ENCODE measurements around the gene NAMPT.
"Not testable (repeated sequence)": the region's sequence is repeated elsewhere in the genome, so short reads cannot be mapped to it uniquely, and the experiment has no call there.

NAMPT gene

GRCh38 chr7:106326594-106327537 lies 42.1 kb upstream of the NAMPT start:
- H3K9ac ChIP-seq (ENCODE audit: low read depth, low read length, poor library complexity, severe bottlenecking) = no peak overlapping the region
- no peak overlapping the region for H3K4me3 ChIP-seq (ENCODE audit: low read length, poor library complexity, severe bottlenecking)
- H3F3A ChIP-seq (ENCODE audit: low read depth) = no peaks in the 10 kb centered on the region
- H4K20me1 ChIP-seq (ENCODE audit: insufficient read depth, low read length, poor library complexity, severe bottlenecking) = no peaks in the 10 kb centered on the region
- no peaks in the 10 kb centered on the region for H3K9me2 ChIP-seq (replicated peaks; ENCODE audit: low read depth, low read length)
- H3K9me3 ChIP-seq (ENCODE audit: insufficient read depth, low read depth, low read length) = no peaks in the 10 kb centered on the region
- no peaks in the 10 kb centered on the region for H3K79me2 ChIP-seq (ENCODE audit: insufficient read depth, low read length)
- no peaks in the 10 kb centered on the region for H3K4me1 ChIP-seq (ENCODE audit: insufficient read depth, low read length, poor library complexity, severe bottlenecking)
- no peak overlapping the region for H3K4me2 ChIP-seq (ENCODE audit: low read depth, low read length, poor library complexity, severe bottlenecking)
- no peak overlapping the region for H2AFZ ChIP-seq (ENCODE audit: low read length)
- TF ChIP-seq EZH2phosphoT487 (IDR thresholded peaks at IDR 0.05; ENCODE audit: borderline replicate concordance) = no peak
- no peak for TF ChIP-seq CTCF (conservative IDR thresholded peaks at IDR 0.05; ENCODE audit: low read length)
- no peaks in the 10 kb centered on the region for H3K27me3 ChIP-seq (ENCODE audit: insufficient read depth, low read length, poor library complexity, severe bottlenecking)
- no peaks in the 10 kb centered on the region for H3K36me3 ChIP-seq (ENCODE audit: insufficient read depth, low read length)

- H3K9ac ChIP-seq (ENCODE audit: low read depth, low read length, poor library complexity, severe bottlenecking); H3K27me3 ChIP-seq (ENCODE audit: insufficient read depth, low read length, poor library complexity, severe bottlenecking); H3K36me3 ChIP-seq (ENCODE audit: insufficient read depth, low read length); H3K4me3 ChIP-seq (ENCODE audit: low read length, poor library complexity, severe bottlenecking); H3K9me2 ChIP-seq (replicated peaks; ENCODE audit: low read depth, low read length); H2AFZ ChIP-seq (ENCODE audit: low read length); H3F3A ChIP-seq (ENCODE audit: low read depth); H3K4me1 ChIP-seq (ENCODE audit: insufficient read depth, low read length, poor library complexity, severe bottlenecking); H3K4me2 ChIP-seq (ENCODE audit: low read depth, low read length, poor library complexity, severe bottlenecking); H3K79me2 ChIP-seq (ENCODE audit: insufficient read depth, low read length); H4K20me1 ChIP-seq (ENCODE audit: insufficient read depth, low read length, poor library complexity, severe bottlenecking); H3K9me3 ChIP-seq (ENCODE audit: insufficient read depth, low read depth, low read length): not testable (repeated sequence)
Observed at GRCh38 chr7:106324509-106324908, 39.7 kb upstream of the NAMPT start.

GRCh38 chr7:106320254-106320770 lies 35.5 kb upstream of the NAMPT start:
- not testable (repeated sequence) for H3K79me2 ChIP-seq (ENCODE audit: insufficient read depth, low read length); H2AFZ ChIP-seq (ENCODE audit: low read length); H4K20me1 ChIP-seq (ENCODE audit: insufficient read depth, low read length, poor library complexity, severe bottlenecking); H3K4me2 ChIP-seq (ENCODE audit: low read depth, low read length, poor library complexity, severe bottlenecking); H3K9me2 ChIP-seq (replicated peaks; ENCODE audit: low read depth, low read length); H3K27me3 ChIP-seq (ENCODE audit: insufficient read depth, low read length, poor library complexity, severe bottlenecking); H3K9ac ChIP-seq (ENCODE audit: low read depth, low read length, poor library complexity, severe bottlenecking); H3F3A ChIP-seq (ENCODE audit: low read depth); H3K36me3 ChIP-seq (ENCODE audit: insufficient read depth, low read length); H3K4me3 ChIP-seq (ENCODE audit: low read length, poor library complexity, severe bottlenecking); H3K9me3 ChIP-seq (ENCODE audit: insufficient read depth, low read depth, low read length); H3K4me1 ChIP-seq (ENCODE audit: insufficient read depth, low read length, poor library complexity, severe bottlenecking)

GRCh38 chr7:106318482-106318881 lies 33.7 kb upstream of the NAMPT start:
- H3K36me3 ChIP-seq (ENCODE audit: insufficient read depth, low read length) = no peaks in the 10 kb centered on the region

More at GRCh38 chr7:106318482-106318881, 33.7 kb upstream of the NAMPT start:
- Histone ChIP-seq H3K9me2 (replicated peaks; ENCODE audit: low read depth, low read length) (no peaks in the 10 kb centered on the region), H2AFZ (ENCODE audit: low read length) (no peak overlapping the region), H4K20me1 (ENCODE audit: insufficient read depth, low read length, poor library complexity, severe bottlenecking) (no peaks in the 10 kb centered on the region), H3K4me1 (ENCODE audit: insufficient read depth, low read length, poor library complexity, severe bottlenecking) (no peaks in the 10 kb centered on the region), H3K4me3 (ENCODE audit: low read length, poor library complexity, severe bottlenecking) (no peak overlapping the region), H3F3A (ENCODE audit: low read depth) (no peaks in the 10 kb centered on the region), H3K27me3 (ENCODE audit: insufficient read depth, low read length, poor library complexity, severe bottlenecking) (no peaks in the 10 kb centered on the region), H3K9me3 (ENCODE audit: insufficient read depth, low read depth, low read length) (no peaks in the 10 kb centered on the region), H3K9ac (ENCODE audit: low read depth, low read length, poor library complexity, severe bottlenecking) (no peak overlapping the region), H3K79me2 (ENCODE audit: insufficient read depth, low read length) (no peaks in the 10 kb centered on the region), H3K4me2 (ENCODE audit: low read depth, low read length, poor library complexity, severe bottlenecking) (no peak overlapping the region)
- TF ChIP-seq EZH2phosphoT487 (IDR thresholded peaks at IDR 0.05; ENCODE audit: borderline replicate concordance) (no peak), CTCF (conservative IDR thresholded peaks at IDR 0.05; ENCODE audit: low read length) (no peak)
